Astrocyte of the hippocampus (primary cell): Measurements from ENCODE around the gene RBM18.
A peak's percentile ranks its signal among the peaks of the same experiment; 100 is the strongest.

ENCODE experiments used
- DNase-seq: peaks from one replicate; pipeline ENCODE4 v3.0.0; 2011; ENCODE audit warnings: low read depth, low spot score

RBM18 gene

DNA sequence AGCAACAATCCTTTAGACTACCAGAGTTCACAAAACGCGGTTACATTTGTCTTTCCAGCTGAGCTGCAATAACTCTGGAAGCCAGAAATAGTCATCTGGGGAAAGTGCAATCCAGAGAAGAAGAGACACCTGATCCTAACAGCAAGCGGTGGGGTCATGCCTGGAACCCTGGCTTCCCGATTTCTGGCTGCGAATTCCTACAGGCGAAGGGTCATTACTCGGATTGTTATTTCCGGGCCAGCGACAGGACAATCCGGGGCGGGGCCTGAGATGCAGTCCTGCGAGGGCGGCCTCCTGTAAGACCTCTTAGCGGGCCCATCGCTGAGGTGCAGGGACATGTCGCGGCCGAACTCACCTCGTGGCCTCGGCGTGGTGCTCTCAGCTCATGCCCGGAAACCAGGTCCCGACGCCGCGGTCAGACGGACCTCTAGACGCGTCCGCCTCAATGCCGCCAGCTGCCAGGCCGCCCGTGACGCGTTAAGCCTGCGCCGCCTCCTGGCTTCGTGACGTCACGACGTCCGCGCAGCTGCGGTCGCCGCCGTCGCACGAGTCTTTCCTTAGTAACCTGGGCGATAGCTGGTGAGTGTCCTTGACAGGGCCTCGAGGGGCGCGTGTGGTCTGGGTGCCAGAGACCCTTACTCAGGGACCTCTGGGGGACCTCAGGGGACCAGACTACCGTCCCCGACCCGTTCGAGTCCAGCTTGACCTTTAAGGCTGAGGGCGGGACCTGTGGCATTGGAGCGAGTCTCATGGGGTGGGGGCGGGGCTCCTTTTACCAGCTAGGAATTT, at the start of gene RBM18, which contains the start of gene MRRF:
RBM18 (minus strand) TSS at position 481 of the 789 bp plus-strand sequence. CDS start 3,348 bp downstream, outside the sequence.
MRRF (plus strand) TSS at position 523 of the 789 bp plus-strand sequence. CDS start 6,010 bp downstream, outside the sequence.
- DNase-seq = peak; percentile 98

DNA sequence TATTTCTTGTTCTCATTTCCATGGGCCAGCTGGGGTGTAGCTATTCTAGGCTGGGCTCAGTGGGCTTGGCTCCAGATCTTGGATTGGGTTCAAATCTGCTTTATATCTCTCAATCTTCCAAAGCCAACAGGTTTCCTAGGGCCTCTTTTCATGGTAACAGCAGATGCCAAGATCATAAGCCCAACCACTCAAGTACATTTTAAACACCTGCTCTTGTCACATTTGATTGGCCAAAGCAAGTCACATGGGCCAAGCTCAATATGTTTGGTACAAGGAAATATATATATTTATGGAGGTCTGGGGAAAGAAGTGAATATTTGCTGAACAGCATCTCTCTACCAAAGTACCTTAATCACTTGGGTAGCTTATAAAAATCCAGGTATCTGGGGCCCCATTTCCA, 49.5 kb upstream of the RBM18 start:
- no peak for DNase-seq

DNA sequence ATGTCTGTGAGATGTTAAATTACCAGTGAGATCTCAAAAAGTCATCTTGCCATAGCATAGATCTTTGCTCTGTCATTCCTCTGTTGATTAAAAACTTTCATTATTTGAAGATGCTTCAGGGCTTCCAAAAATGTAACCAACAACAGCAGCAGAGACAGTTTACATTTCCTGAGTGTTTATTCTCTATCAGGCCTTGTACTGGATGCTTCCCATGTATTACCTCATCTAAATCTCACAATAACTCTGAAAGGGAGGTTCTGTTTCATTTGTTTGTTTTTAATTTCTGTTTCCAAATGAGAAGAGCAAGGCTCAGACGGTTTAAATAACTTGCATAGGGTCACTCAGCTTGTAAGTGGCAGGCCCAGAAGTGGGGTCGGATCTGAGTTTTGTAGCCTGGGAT, 45.2 kb upstream of the RBM18 start:
- DNase-seq = no peak

GRCh38 chr9:122307925-122308324, 43.3 kb upstream of the RBM18 start:
- no peak for DNase-seq

GRCh38 chr9:122307061-122307460, 42.4 kb upstream of the RBM18 start:
- DNase-seq = no peak

DNA sequence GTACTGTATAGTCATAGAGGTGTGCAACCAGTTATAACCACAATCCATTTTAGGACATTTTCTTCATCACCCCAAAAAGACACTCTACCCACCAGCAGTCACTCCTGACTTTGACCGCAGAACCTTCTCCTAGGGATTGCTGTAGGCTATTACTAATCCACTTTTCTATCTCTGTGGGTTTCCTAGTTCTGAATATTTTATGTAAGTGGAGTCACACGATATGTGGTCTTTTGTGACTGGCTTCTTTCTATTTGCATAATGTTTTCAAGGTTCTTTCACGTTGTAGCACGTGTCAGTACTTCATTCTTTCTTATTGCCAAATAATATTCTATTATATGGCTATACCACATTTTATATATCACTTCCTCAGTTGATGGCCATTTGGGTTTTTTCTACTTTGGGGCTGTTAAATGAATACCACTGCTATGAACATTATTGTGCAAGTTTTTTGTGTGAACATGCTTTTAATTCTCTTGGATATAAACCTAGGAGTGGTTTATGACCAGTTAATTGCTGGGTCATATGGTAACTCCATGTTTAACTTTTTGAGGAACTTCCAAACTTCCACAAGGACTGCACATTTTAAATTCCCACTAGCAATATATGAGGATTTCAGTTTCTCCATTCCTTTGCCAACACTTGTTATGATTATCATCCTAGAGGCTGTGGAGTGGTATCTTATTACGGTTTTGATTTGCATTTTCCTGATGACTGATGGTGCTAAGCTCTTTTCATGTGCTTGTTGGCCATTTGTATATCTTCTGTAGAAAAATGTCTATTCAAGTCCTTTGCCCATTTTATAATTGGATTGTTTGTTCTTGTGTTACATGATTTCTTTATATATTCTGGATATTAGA, 37.8 kb upstream of the RBM18 start:
- no peak for DNase-seq

GRCh38 chr9:122297512-122297911, 32.9 kb upstream of the RBM18 start:
- no peak for DNase-seq

DNA sequence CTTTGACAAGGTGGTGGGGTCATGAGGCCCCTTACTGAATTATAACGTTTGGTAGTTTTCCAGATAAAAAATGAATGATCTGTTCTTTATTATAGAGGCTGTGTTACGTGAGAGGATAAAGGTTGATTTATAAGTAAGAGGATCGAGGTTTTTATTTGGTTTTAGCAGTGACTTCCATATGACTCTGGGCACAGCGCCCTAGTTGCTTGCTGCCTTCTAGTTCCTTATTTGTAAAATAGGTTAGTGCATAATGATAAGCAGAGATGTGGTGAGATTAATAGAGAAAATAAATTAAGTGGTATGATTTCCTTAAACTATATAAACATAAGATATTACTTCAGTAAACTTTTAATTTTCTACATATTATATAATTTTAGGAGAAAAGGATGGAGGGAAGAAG, 29.9 kb upstream of the RBM18 start:
- DNase-seq = no peak

GRCh38 chr9:122291458-122291857, 26.8 kb upstream of the RBM18 start:
- DNase-seq = no peak

- no peak for DNase-seq
These were observed 22.6 kb upstream of the RBM18 start for GRCh38 chr9:122287214-122287720.

GRCh38 chr9:122286764-122287163, 22.1 kb upstream of the RBM18 start:
- DNase-seq = no peak

- DNase-seq = no peak
These were observed 16.7 kb upstream of the RBM18 start for GRCh38 chr9:122281368-122281767.

DNA sequence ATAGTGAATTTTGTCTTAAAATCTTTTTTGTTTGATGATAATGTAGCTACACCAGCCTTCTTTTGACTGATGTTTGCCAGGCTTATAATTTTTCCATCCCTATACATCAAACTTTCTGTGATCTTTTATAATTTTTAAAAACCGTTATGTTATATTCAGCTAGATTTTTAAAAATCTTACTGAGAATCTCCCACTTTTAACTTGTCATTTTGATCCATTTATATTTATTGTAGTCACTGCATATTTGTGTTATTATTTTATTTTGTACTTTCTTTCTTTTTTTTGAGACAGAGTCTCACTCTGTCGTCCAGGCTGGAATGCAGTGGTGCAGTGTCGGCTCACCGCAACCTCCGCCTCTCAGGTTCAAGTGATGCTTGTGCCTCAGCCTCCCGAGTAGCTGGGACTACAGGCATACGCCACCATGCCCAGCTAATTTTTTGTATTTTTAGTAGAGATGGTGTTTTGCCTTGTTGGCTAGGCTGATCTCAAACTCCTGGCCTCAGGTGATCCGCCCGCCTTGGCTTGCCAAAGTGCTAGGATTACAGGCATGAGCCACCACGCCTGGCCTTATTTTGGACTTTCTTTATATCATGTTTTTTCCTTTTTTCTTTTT, 12.8 kb upstream of the RBM18 start:
- no peak for DNase-seq

DNA sequence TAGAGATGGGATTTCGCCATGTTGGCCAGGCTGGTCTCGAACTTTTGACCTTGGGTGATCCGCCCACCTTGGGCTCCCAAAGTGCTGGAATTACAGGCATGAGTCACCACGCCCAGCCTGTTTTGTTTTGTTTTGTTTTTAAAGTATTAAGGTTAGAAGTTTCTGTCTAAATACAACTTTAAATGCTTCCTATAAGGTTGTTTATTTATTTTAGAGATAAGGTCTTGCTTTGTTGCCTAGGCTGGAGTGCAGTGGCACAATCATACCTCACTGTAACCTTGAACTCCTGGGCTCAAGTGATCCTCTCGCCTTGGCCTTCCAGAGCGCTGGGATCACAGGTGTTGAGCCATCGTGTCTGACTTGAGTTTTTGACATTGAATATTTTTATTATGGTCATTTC, 11.5 kb upstream of the RBM18 start:
- DNase-seq = no peak

GRCh38 chr9:122274055-122274454, 9.4 kb upstream of the RBM18 start:
- DNase-seq = no peak

GRCh38 chr9:122268041-122268814, 3.6 kb upstream of the RBM18 start:
- no peak for DNase-seq

- no peak for DNase-seq
These were observed 692 bp upstream of the RBM18 start for GRCh38 chr9:122265149-122265915.

- no peak for DNase-seq
These were observed 816 bp downstream of the RBM18 start for GRCh38 chr9:122263699-122264349.

GRCh38 chr9:122262073-122262472, 2.6 kb downstream of the RBM18 start:
- DNase-seq = no peak

- peak; percentile 44 for DNase-seq
These were observed 3.2 kb downstream of the RBM18 start for GRCh38 chr9:122261469-122261881.
